GM12873 (cell line): Measurements from ENCODE around the gene TMPRSS11F.

Experiments
- CTCF ChIP-seq: IDR thresholded peaks from 2 replicates; pipeline ENCODE4 v1.5.1; 2012; ENCODE audit warnings: low read depth, mild to moderate bottlenecking, moderate library complexity, low read length, control low read depth; ENCODE audit not compliant: insufficient read depth; ENCODE audit errors: missing control alignments

The TMPRSS11F gene

GRCh38 chr4:68077301-68077700, 52.4 kb downstream of the TMPRSS11F start:
- no peak for TF ChIP-seq CTCF

- TF ChIP-seq CTCF, result no peak
Observed at GRCh38 chr4:68076194-68076593, 53.5 kb downstream of the TMPRSS11F start.

GRCh38 chr4:68074397-68074796, 55.3 kb downstream of the TMPRSS11F start:
- no peak for TF ChIP-seq CTCF

GRCh38 chr4:68070302-68070701, 59.4 kb downstream of the TMPRSS11F start:
- no peak for TF ChIP-seq CTCF

- TF ChIP-seq CTCF, result no peak
Observed at GRCh38 chr4:68062501-68062900, 67.2 kb downstream of the TMPRSS11F start.

- no peak for TF ChIP-seq CTCF
Observed at GRCh38 chr4:68038272-68038671, 91.4 kb downstream of the TMPRSS11F start.

GRCh38 chr4:68021185-68021584, 108.5 kb downstream of the TMPRSS11F start:
- TF ChIP-seq CTCF, result no peak
